ENCODE results near the gene MAPKAP1.

The MAPKAP1 gene

DNA sequence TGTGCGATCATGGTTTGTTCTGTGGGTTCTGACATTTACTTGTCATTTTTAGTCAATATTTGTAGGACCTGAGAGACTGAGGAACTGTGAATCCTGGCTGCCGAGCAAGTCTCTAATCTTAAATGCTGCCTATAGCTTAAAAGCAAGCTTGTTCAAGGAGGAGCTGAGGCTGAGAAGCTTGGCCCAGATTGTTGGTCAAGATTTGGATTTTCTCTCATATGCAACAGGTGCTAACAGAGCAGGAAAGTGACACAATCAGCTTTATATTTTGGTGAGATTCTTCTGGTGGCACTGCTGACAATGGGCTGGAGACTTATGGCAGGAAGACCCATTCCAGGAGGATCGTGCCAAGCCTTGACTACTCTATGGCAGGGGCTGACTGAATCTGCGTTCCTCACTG lies 192.5 kb downstream of the MAPKAP1 start:
- no peak for DNase-seq (ENCODE audit: low read depth)
- H3K4me3 ChIP-seq (ENCODE audit: low read depth, low read length): no peak overlapping the region
- TF ChIP-seq, protein P1, sequence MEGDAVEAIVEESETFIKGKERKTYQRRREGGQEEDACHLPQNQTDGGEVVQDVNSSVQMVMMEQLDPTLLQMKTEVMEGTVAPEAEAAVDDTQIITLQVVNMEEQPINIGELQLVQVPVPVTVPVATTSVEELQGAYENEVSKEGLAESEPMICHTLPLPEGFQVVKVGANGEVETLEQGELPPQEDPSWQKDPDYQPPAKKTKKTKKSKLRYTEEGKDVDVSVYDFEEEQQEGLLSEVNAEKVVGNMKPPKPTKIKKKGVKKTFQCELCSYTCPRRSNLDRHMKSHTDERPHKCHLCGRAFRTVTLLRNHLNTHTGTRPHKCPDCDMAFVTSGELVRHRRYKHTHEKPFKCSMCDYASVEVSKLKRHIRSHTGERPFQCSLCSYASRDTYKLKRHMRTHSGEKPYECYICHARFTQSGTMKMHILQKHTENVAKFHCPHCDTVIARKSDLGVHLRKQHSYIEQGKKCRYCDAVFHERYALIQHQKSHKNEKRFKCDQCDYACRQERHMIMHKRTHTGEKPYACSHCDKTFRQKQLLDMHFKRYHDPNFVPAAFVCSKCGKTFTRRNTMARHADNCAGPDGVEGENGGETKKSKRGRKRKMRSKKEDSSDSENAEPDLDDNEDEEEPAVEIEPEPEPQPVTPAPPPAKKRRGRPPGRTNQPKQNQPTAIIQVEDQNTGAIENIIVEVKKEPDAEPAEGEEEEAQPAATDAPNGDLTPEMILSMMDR (IDR thresholded peaks at IDR 0.05; ENCODE audit: insufficient read depth, low read depth, low read length, missing control alignments): no peak

DNA sequence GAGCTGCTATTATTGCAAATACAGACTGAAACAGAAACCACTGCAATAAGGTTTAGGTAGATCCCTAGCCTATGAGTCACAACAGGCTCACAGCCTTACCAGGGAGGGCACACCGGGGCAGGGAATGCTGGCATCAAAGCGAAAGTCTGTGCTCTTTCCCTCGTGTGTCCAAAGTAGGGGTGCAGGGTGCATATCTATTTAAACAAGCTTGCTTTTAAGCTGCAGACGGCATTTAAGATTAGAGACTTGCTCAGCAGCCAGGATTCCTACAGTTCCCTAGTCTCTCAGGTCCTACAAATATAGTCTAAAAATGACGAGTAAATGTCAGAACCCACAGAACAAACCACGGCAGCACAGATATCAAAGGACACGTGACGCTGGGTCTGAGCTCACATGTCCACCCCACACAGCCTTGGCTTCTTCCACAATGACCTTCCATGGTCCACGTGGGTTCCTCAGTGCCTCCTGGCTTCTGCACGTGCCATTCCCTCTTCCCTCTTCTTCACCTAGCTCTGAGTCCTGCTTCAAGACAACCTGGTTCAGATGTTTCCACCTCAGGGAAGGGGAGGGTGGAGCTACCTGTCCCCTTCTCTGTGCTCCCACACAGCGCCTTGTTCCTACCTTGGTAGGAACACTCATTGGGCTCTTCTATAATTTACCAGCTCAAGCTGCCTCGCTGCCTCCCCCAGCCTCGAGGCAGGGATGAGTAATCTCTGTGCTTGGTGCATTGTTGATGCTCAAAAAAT lies 193.2 kb downstream of the MAPKAP1 start:
- TF ChIP-seq, protein P1 (IDR thresholded peaks at IDR 0.05; ENCODE audit: insufficient read depth, low read depth, low read length, missing control alignments): no peak
- DNase-seq (ENCODE audit: low read depth): peak; percentile 69
- peak overlapping the region; percentile 33 for H3K4me3 ChIP-seq (ENCODE audit: low read depth, low read length)

DNA sequence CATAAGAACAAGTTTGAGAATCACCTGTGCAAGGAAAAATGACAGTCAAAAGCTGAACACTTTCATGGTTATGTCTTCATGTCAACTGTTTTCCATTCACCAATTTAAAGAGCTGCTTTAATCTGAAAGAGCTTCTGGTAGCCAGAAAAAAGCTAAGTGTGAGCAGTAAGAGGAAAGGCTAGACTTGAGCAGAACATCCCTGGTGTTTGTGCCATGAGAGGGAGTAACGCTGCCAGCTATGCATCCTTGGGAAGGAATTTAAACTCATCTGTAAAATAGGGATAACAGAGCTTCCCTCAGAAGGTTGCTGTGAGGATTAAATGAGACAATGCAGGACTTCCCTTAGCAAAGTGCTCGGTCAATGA lies 193.7 kb downstream of the MAPKAP1 start:
- TF ChIP-seq, protein P1 (IDR thresholded peaks at IDR 0.05; ENCODE audit: insufficient read depth, low read depth, low read length, missing control alignments): no peak
- no peak for DNase-seq (ENCODE audit: low read depth)
- peak overlapping the region; percentile 33 for H3K4me3 ChIP-seq (ENCODE audit: low read depth, low read length)

DNA sequence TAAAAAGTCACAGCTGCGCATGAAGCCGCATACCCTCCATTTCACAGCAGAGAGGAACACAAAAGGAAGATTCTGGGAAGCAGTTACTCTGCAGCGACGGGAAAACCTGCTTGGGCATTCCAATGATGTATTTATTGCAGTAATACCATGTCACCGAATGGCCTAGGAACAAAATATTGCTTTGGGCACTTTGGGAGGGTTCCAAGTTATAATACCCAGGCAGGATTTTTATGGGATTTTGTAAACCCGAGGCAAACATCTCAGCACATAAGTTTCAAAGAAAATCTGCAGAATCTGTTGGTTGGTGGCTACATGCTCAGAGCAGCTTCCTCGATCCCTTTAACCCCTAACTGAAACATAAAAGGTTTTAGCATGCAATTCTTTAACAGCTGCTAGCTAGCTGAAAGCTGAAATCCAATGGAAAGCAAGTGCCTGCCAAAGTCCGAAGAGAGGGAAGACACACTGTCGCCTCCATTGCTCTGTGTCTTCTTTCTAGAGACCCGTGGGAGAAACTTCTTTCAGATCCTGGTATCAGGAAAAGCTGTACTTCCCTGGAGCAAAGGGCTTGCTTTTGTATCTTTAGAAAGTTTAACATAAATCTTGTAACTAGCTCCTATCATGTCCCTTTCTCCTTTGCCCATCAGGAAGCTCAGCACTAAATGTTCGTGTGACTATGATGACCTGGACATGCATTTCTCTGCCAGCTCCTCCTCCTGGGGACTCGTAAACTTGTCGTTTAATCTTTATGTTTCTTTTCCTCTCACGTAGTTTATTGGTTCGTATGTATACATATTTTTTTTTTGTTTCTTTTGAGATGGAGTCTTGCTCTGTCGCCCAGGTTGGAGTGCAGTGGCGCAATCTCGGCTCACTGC lies 195.0 kb downstream of the MAPKAP1 start:
- TF ChIP-seq, protein P1 (IDR thresholded peaks at IDR 0.05; ENCODE audit: insufficient read depth, low read depth, low read length, missing control alignments): no peak
- DNase-seq (ENCODE audit: low read depth): no peak
- no peak overlapping the region for H3K4me3 ChIP-seq (ENCODE audit: low read depth, low read length)

DNA sequence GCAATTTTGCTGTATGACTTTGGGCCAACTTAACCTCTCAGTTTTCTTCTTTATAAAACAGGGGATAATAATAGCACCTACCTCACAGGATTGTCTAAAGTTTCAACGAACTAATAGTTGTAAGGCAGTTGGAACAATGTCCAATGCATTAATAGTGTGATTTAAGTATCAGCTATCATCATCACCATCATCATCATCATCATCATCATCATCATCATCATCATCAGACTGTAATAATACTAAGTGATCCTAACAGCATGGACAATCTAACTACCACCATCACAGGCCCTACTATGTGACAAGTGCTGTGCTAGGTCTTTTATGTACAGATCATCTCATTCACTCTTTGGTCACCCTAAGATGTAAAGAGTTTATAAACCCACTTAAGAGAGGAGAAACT lies 196.0 kb downstream of the MAPKAP1 start:
- no peak for DNase-seq (ENCODE audit: low read depth)
- H3K4me3 ChIP-seq (ENCODE audit: low read depth, low read length): no peak overlapping the region
- TF ChIP-seq, protein P1 (IDR thresholded peaks at IDR 0.05; ENCODE audit: insufficient read depth, low read depth, low read length, missing control alignments): no peak

DNA sequence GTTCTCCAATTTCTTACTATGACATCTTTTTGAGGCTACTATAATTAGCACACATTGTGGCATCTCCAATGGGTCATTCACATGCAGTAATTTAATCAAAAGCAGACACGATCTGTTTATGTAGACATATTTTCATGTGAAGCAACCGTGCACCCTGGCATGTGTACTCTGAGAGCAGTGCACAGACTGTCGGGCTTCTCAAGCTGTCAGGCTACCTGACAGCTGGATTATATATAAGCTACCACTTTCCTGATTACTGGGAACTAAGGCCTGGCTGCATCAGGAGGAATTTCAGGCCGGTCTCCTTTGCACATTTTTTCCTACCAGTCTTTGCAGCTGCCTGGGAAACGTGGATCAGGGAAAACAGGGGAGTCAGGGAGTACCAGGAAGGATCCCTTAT lies 197.5 kb downstream of the MAPKAP1 start:
- DNase-seq (ENCODE audit: low read depth): no peak
- TF ChIP-seq, protein P1 (IDR thresholded peaks at IDR 0.05; ENCODE audit: insufficient read depth, low read depth, low read length, missing control alignments): no peak
- no peak overlapping the region for H3K4me3 ChIP-seq (ENCODE audit: low read depth, low read length)
